Measurements from ENCODE around the gene SKI. TPM values are rescaled to one million over a fixed set of nuclear protein-coding genes. Genes with fewer than 3 reads are reported as not detected.
A peak's percentile ranks its signal among the peaks of the same experiment; 100 is the strongest.
"Not testable (repeated sequence)": the region's sequence is repeated elsewhere in the genome, so short reads cannot be mapped to it uniquely, and the experiment has no call there.

SKI gene
- total RNA-seq, 8 experiments from 2014 or later: 5.0 to 36.8 (median 22.6) TPM

DNA sequence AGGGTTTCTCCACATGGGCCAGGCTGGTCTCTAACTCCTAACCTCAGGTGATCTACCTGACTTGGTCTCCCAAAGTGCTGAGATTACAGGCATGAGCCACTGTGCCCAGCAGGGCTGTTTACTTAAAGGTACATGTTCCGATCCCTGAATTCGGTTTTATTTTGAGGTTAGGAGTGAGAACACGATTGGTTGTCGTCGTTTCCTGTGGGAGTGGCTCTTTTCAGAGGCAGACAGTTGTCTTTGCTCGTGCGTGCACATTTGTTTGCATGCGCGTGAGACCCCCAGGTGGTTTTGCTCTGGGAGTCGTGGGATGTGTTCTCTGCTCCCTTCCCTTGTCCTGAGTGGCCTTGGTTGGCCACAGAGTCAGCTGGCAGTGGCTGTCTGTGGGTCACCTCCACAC, 60.2 kb downstream of the SKI start:
- in situ Hi-C loops (cut with MboI; ENCODE audit: low pct_unique_long_range_greater_than_20kb in 2 of 9, low sequenced_read_pairs in 9 of 9, unreplicated experiment in 9 of 9): no loop called here
- no peak overlapping the region for H3K4me3 ChIP-seq
- peaks cover 33 to 55% of the 10 kb centered on the region in 2 donors for H3K4me1 ChIP-seq (replicated peaks in 1 of 2)
- H3K27ac ChIP-seq: no peak overlapping the region
- 82 to 84% (median 82%) methylated on average over 6 to 9 of the region's 10 CpGs; no CpG with 5 or more reads in 7 of the 10 experiments for WGBS, 10 experiments
- ATAC-seq (replicated peaks in 6 of 8): no peak

DNA sequence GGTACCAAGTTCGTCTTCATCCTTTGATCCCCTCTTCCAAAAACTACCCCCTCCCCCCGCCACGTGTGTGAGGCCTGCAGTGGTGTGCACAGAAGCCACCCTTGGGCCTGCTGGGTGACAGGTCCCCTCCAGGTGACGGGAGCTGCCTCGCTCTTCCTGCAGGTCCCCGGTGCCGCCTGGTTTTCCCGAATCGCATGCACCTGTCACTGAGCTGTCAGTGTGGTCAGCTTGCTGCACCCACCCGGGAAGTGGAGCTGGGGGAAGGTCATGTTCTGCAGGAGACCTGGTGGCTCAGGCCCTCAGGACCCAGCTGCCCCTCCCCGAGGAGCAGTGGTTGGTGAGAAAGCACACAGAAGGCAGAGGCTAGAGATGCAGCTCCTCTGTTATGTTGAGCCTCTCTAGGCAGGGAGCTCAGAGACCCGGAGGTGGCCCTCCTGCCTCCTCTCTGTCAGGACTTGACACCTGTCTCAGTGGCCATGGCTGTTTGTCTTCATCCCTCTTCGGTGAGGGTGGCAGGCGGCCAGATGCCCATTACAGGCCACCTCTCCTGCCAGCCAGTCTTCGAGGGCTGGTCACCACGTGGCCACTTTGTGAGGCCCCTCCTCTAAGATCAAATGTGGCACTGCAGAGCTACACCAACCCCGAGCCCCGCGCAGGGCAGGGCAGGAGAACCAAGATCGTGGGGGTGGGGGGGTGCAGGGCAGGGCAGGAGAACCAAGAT, 60.9 kb downstream of the SKI start:
- H3K4me3 ChIP-seq: no peak overlapping the region
- peak overlapping the region in 1 of 2 donors; percentile 23 for H3K27ac ChIP-seq
- peaks cover 37 to 57% of the 10 kb centered on the region in 2 donors for H3K4me1 ChIP-seq (replicated peaks in 1 of 2)
- in situ Hi-C loops (cut with MboI; ENCODE audit: low pct_unique_long_range_greater_than_20kb in 2 of 9, low sequenced_read_pairs in 9 of 9, unreplicated experiment in 9 of 9): no loop called here
- WGBS, 10 experiments: 75 to 83% (median 80%) methylated on average over 3 to 9 of the region's 20 CpGs; no CpG with 5 or more reads in 7 of the 10 experiments
- ATAC-seq (replicated peaks in 6 of 8): no peak

DNA sequence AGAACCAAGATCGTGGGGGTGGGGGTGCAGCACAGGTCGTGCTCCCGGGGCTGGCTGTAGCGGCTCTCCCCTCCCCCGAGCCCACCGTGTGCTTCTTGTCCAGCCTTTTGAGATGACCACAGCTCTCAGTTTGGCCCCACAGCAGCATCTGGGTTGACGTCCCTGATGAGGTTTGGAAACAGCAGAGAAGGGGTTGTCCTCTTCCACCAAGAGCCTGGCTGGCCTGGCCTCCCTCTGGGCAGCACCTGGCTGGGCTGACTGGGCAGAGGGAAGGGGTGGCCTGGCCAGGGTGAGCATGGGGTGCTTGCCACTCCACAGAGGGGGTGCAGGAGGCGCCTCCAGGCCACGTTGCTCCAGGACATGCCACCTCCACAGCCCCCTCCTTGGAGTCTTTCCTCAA, 61.5 kb downstream of the SKI start:
- in situ Hi-C loops (cut with MboI; ENCODE audit: low pct_unique_long_range_greater_than_20kb in 2 of 9, low sequenced_read_pairs in 9 of 9, unreplicated experiment in 9 of 9): no loop called here
- peaks cover 39 to 57% of the 10 kb centered on the region in 2 donors for H3K4me1 ChIP-seq (replicated peaks in 1 of 2)
- WGBS, 10 experiments: 100% methylated on average over 1 to 2 of the region's 9 CpGs; no CpG with 5 or more reads in 8 of the 10 experiments
- no peak overlapping the region for H3K4me3 ChIP-seq
- ATAC-seq (replicated peaks in 6 of 8): peak in 4 of 8 experiments; percentile 5 to 13 (median 8)
- H3K27ac ChIP-seq: peak overlapping the region; percentile 18 to 59

DNA sequence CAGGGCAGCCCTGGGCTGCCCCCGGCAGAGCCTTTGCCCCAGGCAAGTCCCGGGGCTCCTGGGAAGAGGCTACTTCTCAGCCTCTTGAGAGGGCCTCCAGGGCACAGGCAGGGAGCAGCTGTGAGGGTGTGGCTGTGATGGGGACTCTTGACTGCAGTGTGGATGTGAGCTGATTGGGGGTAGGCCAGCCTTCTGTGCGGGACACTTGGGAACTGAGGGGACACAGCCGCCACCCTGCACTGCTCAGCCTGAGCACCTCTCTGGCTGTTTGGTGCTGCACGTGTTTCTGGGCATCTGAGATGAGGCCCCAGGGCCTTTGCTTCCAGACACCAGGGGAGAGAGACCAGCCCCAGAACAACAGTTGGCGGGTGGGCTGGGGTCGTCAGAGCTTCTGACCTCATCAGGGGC, 62.1 kb downstream of the SKI start:
- in situ Hi-C loops (cut with MboI; ENCODE audit: low pct_unique_long_range_greater_than_20kb in 2 of 9, low sequenced_read_pairs in 9 of 9, unreplicated experiment in 9 of 9): no loop called here
- H3K4me1 ChIP-seq (replicated peaks in 1 of 2): peaks cover 40 to 56% of the 10 kb centered on the region in 2 donors
- 29 to 55% methylated on average over 1 to 4 of the region's 7 CpGs; no CpG with 5 or more reads in 8 of the 10 experiments for WGBS, 10 experiments
- H3K4me3 ChIP-seq: no peak overlapping the region
- peak; percentile 3 to 66 (median 53) for ATAC-seq (replicated peaks in 6 of 8)
- peak overlapping the region; percentile 12 to 59 for H3K27ac ChIP-seq

DNA sequence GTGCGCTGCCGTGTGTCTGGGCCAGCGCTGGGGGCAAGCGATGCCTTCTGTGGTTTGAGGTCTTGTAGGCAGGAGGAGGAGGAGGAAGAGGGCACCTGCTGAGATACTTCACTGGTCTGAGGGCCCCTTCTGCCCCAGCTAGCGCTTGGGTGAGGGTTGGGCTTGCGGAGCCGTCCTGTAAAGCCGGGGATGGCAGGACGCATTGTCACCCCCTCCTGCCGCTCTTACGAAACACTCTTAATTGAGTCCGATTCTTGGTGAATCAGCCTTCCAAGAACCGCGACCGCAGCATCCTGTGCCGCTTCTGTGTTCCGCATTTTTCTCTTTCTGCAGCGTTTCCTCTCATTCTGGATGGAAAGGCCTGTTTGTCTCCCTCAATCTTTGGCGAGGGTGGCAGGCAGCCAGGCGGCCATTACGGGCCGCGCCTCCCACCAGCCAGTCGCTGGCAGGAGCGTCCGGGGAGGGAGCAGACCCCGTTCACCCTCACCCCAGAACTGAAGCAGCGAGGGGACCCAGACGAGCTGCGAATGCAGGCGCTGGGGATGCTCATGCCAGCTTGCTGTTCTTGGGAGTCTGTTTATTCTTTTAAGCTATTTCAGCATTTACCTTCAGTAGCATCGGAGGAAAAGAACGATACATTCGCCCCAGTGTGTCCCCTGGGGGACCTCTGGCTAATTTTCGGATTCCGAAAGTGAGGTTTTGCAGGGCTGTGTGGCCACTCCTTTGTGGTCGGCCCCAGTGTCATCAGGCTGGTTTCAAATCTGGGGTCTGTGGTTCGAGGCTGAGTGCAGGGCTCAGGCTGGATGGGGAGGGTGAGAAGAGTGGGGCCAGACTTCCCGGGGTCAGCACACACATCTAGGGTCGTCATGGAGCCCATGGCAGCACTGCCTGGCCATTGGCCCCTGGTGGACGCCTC, 62.7 kb downstream of the SKI start:
- no peak overlapping the region for H3K4me3 ChIP-seq
- H3K4me1 ChIP-seq (replicated peaks in 1 of 2): peaks cover 40 to 56% of the 10 kb centered on the region in 2 donors
- peak in 7 of 8 experiments; percentile 6 to 89 (median 21) for ATAC-seq (replicated peaks in 6 of 8)
- peak overlapping the region; percentile 12 to 59 for H3K27ac ChIP-seq
- in situ Hi-C loops (cut with MboI; ENCODE audit: low pct_unique_long_range_greater_than_20kb in 2 of 9, low sequenced_read_pairs in 9 of 9, unreplicated experiment in 9 of 9): no loop called here
- 0 to 91% (median 73%) methylated on average over 1 to 28 of the region's 41 CpGs; no CpG with 5 or more reads in 4 of the 10 experiments for WGBS, 10 experiments

DNA sequence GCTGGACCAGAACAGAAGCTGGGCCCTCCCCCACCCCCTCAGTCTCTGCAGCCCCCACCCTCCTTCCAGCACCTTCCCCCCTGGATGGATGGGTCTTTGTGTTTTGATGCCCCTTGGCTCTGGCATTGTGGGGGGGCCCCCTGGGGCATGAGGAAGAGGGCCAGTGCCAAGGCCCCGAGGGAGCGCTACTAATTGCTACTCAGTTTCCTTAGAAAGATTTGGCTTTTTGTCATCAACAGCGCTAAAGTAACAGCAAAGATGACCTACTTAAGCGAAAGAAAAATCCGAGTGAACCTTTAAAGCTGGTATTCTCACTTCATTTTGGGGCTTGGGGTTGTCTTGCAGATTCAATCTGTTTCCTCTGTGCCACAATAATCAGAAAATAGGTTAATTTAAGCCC, 63.5 kb downstream of the SKI start:
- in situ Hi-C loops (cut with MboI; ENCODE audit: low pct_unique_long_range_greater_than_20kb in 2 of 9, low sequenced_read_pairs in 9 of 9, unreplicated experiment in 9 of 9): no loop called here
- peaks cover 40 to 56% of the 10 kb centered on the region in 2 donors for H3K4me1 ChIP-seq (replicated peaks in 1 of 2)
- H3K4me3 ChIP-seq: no peak overlapping the region
- 28 to 97% (median 87%) methylated on average over 2 to 5 of the region's 5 CpGs for WGBS, 10 experiments
- ATAC-seq (replicated peaks in 6 of 8): no peak
- no peak overlapping the region for H3K27ac ChIP-seq

DNA sequence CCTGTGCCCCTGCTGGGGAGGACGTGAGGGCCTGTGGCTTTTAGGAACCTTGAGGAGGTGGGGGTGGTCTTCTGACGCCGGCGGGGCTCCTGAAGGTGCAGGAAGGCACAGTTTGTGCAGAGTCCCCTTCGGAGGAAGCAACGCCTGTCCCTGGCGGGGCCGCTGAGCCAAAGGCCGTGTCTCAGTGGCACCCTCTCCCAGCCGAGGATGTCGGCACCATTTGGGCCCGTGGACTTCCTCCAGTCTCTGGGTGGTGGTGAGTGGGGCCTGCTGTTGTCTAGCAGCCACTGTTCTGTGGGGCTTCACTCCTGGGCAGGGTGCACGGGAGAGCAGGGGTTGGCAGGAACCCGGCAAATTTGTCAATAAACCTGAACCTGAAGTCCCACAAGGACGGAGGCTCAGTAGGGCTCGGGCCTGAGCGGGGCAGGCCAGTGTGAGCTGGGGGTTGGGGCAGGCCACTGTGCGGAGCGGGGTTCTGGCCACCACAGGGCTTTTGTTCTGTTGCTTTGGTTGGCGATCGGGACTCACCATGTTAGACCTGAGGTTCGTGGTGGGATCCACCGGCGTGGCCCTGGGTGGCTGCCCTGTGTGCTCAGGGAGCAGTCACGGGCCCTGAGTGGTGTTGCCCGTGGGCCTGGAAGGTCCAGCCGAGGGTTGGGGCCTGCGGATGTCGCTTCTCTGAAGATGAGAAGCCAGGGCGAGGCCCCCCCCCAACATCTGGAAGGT, 64.8 kb downstream of the SKI start:
- ATAC-seq (replicated peaks in 6 of 8): no peak
- Histone ChIP-seq H3K4me1 (replicated peaks in 1 of 2) (peaks cover 40 to 56% of the 10 kb centered on the region in 2 donors), H3K27ac (peak overlapping the region in 1 of 2 donors; percentile 6), H3K4me3 (no peak overlapping the region)
- 92 to 100% (median 99%) methylated on average over 1 to 15 of the region's 30 CpGs; no CpG with 5 or more reads in 6 of the 10 experiments for WGBS, 10 experiments
- in situ Hi-C loops (cut with MboI; ENCODE audit: low pct_unique_long_range_greater_than_20kb in 2 of 9, low sequenced_read_pairs in 9 of 9, unreplicated experiment in 9 of 9): no loop called here

DNA sequence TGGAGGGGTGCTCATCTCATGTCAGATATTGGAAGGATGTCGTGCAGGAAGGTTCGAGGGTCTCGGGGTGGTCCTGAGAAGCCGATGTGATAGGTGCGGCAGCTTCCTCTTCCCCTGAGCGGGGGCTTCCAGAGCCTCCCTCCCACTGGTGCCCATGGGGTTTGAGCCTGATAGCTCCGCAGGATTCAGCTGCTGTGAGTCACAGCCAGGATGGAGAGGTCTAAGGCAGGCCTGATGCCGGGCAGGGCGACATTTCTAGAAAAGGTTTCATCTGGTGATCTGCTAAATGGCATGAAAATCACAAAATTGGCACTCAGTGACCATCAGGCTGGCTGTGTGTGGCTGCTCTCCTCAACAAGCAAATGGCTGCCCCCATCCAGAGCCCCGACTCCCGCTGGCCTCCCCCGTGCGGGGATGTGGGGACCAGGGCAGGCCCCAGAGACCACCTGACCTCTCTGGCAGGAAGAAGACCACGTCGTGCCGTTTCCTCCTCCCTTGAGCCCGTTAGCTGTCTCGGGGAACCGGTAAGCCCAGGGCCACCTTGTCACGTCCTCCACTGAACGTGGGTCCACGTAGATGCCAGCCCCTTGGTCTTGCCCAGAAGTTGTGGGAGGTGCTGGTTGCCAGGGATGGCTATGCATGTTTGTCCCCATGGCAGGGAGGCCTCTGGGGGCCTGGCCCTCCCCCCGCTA, 66.1 kb downstream of the SKI start:
- in situ Hi-C loops (cut with MboI; ENCODE audit: low pct_unique_long_range_greater_than_20kb in 2 of 9, low sequenced_read_pairs in 9 of 9, unreplicated experiment in 9 of 9): no loop called here
- ATAC-seq (replicated peaks in 6 of 8): peak in 1 of 8 experiments; percentile 3
- Histone ChIP-seq H3K4me1 (replicated peaks in 1 of 2) (peaks cover 40 to 54% of the 10 kb centered on the region in 2 donors), H3K4me3 (no peak overlapping the region), H3K27ac (peak overlapping the region in 1 of 2 donors; percentile 8)
- 60 to 93% (median 84%) methylated on average over 1 to 13 of the region's 23 CpGs; no CpG with 5 or more reads in 6 of the 10 experiments for WGBS, 10 experiments

DNA sequence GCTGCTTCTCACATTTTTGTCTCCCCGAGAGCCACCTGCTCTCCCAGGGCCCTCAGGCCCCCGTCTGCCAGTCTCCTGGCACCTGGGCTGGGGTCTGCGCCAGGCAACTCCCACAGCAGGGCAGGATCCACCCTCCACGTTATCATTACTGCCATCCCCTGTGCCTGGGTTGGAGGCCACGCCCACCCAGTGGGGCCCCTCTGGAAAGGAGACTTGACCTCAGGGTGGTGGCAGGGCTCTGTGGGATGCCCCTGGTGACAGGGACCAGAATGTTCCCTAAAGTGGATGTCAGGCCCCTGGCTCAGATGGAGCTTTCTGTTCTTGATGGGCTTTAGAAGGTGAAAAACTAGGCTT, 66.6 kb downstream of the SKI start:
- in situ Hi-C loops (cut with MboI; ENCODE audit: low pct_unique_long_range_greater_than_20kb in 2 of 9, low sequenced_read_pairs in 9 of 9, unreplicated experiment in 9 of 9): no loop called here

DNA sequence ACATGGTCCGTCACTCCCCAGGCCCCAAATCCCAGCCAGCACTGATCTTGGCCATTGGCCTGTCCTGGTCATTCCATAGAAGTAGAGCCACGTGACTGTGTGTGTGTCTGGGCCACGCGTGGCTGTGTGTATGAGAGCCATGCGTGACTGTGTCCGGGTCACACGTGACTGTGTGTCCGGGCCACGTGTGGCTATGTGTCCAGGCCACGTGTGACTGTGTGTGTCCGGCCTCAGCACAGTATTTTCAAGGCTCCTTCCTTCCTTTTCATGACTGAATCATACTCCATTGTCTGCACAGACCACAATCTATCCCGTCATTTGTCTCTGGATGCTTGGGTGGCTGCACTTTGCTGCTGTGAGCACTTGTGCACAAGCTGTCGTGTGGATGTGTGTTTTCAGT, 67.4 kb downstream of the SKI start:
- ATAC-seq (replicated peaks in 6 of 8): no peak
- peaks cover 42 to 54% of the 10 kb centered on the region in 2 donors for H3K4me1 ChIP-seq (replicated peaks in 1 of 2)
- H3K27ac ChIP-seq: no peak overlapping the region
- 29 to 100% (median 94%) methylated on average over 1 to 12 of the region's 13 CpGs; no CpG with 5 or more reads in 2 of the 10 experiments for WGBS, 10 experiments
- H3K4me3 ChIP-seq: no peak overlapping the region
- in situ Hi-C loops (cut with MboI; ENCODE audit: low pct_unique_long_range_greater_than_20kb in 2 of 9, low sequenced_read_pairs in 9 of 9, unreplicated experiment in 9 of 9): no loop called here

More for the DNA sequence above, 66.6 kb downstream of the SKI start:
- 100% methylated on average over 1 of the region's 5 CpGs; no CpG with 5 or more reads in 9 of the 10 experiments for WGBS, 10 experiments
- ATAC-seq (replicated peaks in 6 of 8): peak in 1 of 8 experiments; percentile 4
- no peak overlapping the region for H3K4me3 ChIP-seq
- H3K27ac ChIP-seq: no peak overlapping the region
- peaks cover 42 to 54% of the 10 kb centered on the region in 2 donors for H3K4me1 ChIP-seq (replicated peaks in 1 of 2)

DNA sequence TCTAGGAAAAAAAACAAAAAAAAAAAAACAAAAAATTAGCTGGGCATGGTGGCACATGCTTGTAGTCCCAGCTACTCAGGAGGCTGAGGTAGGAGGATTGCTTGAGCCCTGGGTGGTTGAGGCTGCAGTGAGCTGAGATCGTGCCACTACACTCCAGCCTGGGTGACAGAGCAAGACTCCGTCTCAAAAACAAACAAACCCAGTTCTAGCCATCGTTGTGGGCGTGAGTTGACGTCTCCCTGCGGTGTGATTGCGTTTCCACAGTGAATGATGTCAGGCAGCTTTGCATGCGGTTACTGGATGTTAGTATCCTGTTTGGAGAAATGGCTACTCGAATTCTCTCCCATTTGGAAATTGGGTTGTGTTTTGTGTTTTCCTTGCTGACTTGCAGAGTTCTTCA, 68.1 kb downstream of the SKI start:
- in situ Hi-C loops (cut with MboI; ENCODE audit: low pct_unique_long_range_greater_than_20kb in 2 of 9, low sequenced_read_pairs in 9 of 9, unreplicated experiment in 9 of 9); ATAC-seq (replicated peaks in 6 of 8); H3K27ac ChIP-seq; H3K4me3 ChIP-seq: not testable (repeated sequence)
- H3K4me1 ChIP-seq (replicated peaks in 1 of 2): peaks cover 36 to 47% of the 10 kb centered on the region in 2 donors
- WGBS, 10 experiments: 78 to 100% (median 87%) methylated on average over 1 to 8 of the region's 9 CpGs; no CpG with 5 or more reads in 1 of the 10 experiments

DNA sequence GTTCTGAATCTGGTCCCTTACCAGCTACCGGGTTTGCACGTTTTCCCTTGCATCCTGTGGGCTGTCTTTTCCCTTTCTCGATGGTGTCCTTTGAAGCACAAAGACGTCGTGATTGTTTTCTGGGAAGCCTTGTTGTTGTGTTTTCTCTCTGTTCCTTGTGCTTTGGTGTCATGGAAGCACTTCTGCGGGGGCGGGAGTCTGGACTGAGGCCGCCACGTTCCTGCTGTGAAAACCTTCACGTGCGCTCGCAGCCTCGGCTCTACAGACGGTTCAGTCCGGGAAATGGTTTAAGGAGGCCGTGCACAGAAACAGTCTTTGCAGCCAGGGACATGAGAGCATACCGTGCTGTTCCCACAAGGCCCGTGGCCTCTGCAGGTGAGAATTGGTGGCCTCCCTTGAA, 68.5 kb downstream of the SKI start:
- WGBS, 10 experiments: 27 to 100% (median 83%) methylated on average over 1 to 18 of the region's 18 CpGs; no CpG with 5 or more reads in 1 of the 10 experiments
- no peak overlapping the region for H3K4me3 ChIP-seq
- no peak for ATAC-seq (replicated peaks in 6 of 8)
- in situ Hi-C loops (cut with MboI; ENCODE audit: low pct_unique_long_range_greater_than_20kb in 2 of 9, low sequenced_read_pairs in 9 of 9, unreplicated experiment in 9 of 9): no loop called here
- no peak overlapping the region for H3K27ac ChIP-seq
- peaks cover 32 to 43% of the 10 kb centered on the region in 2 donors for H3K4me1 ChIP-seq (replicated peaks in 1 of 2)
